A549 (cell line): ENCODE data around the gene CFLAR. TPM values are rescaled to one million over a fixed set of nuclear protein-coding genes. Genes with fewer than 3 reads are reported as not detected.
A peak's percentile ranks its signal among the peaks of the same experiment; 100 is the strongest.

Source experiments
- ATAC-seq, 2 experiments: fragments of 200-7000 bp in 1 of 2; fragments of >200 bp in 1 of 2; cut with Nextera tagmentation in 1 of 2; cut with Tn5 transposase in 1 of 2; 3 replicates each; pipeline versions ENCODE4 v1.8.0 to v1.9.1; 2018 to 2020; ENCODE audit warnings: mild to moderate bottlenecking in 1 of 2, moderate library complexity in 1 of 2
- CTCF ChIA-PET: fragments of 300-600 bp; sonication (Branson Sonifier 250); formaldehyde crosslinking; extraction: SDS; loops from one replicate; lab custom pipeline; 2021; ENCODE audit warnings: antibody characterized with exemption, inconsistent platforms; lab: Yijun Ruan, JAX
- POLR2A ChIA-PET: fragments of 350-600 bp; formaldehyde crosslinking; extraction: SDS; loops from one replicate; lab custom pipeline; 2021; ENCODE audit warnings: antibody characterized with exemption, inconsistent platforms; lab: Yijun Ruan, JAX
- DNase-seq, 2 experiments: peaks; one replicate each; pipeline versions ENCODE4 v3.0.0 to v3.0.0-alpha.2; 2011 to 2016; ENCODE audit warnings: low read depth in 1 of 2, low spot score in 1 of 2
- FAIRE-seq: peaks from 2 replicates; lab custom pipeline; 2011; peaks lifted over from hg19 to GRCh38; lab: Jason Lieb, UNC
- H3K27ac ChIP-seq, 2 experiments: fragments of >200 bp; sonication (Bioruptor Twin); formaldehyde crosslinking; 3 replicates each; pipeline ENCODE4 v1.5.1; 2016 to 2017
- H3K4me1 ChIP-seq: fragments of >200 bp; sonication (Bioruptor Twin); formaldehyde crosslinking; 3 replicates; pipeline ENCODE4 v1.6.1; 2016
- H3K4me2 ChIP-seq: fragments of >200 bp; sonication (Bioruptor Twin); formaldehyde crosslinking; 3 replicates; pipeline ENCODE4 v1.6.1; 2016
- H3K4me3 ChIP-seq: fragments of >200 bp; sonication (Bioruptor Twin); formaldehyde crosslinking; 3 replicates; pipeline ENCODE4 v1.5.1; 2016
- H3K9me3 ChIP-seq: fragments of >200 bp; sonication (Bioruptor Twin); formaldehyde crosslinking; 3 replicates; pipeline ENCODE4 v1.6.1; 2016
- CBX2 ChIP-seq: fragments of 200-600 bp; sonication (generic); IDR thresholded peaks from 2 replicates; pipeline ENCODE4 v1.6.1; 2016; ENCODE audit warnings: low read depth, mild to moderate bottlenecking, borderline replicate concordance
- CBX8 ChIP-seq: fragments of 200-600 bp; sonication (generic); IDR thresholded peaks from 2 replicates; pipeline ENCODE4 v1.6.1; 2016
- CTCF ChIP-seq: fragments of >200 bp; sonication (Bioruptor Twin); formaldehyde crosslinking; IDR thresholded peaks from 3 replicates; pipeline ENCODE4 v1.5.1; 2016
- ESRRA ChIP-seq: fragments of 150-350 bp; IDR thresholded peaks from 2 replicates; pipeline ENCODE4 v1.6.1; 2014; ENCODE audit warnings: mild to moderate bottlenecking, low read length, borderline replicate concordance
- FOSB ChIP-seq: fragments of 250-450 bp; sonication (Bioruptor Pico); IDR thresholded peaks from 2 replicates; pipeline ENCODE4 v1.5.0; 2020; ENCODE audit warnings: mild to moderate bottlenecking, moderate library complexity
- FOSL2 ChIP-seq, 2 experiments: fragments of 450-650 bp in 1 of 2; fragments of >200 bp in 1 of 2; sonication (Bioruptor Twin) in 1 of 2; formaldehyde crosslinking; IDR thresholded peaks; 2 replicates each; pipeline versions ENCODE4 v1.5.0 to v1.6.1; 2016 to 2020; ENCODE audit warnings: mild to moderate bottlenecking in 1 of 2, moderate library complexity in 1 of 2
- FOXS1 ChIP-seq: fragments of 250-450 bp; sonication (Bioruptor Pico); IDR thresholded peaks from 2 replicates; pipeline ENCODE4 v1.5.0; 2020; ENCODE audit warnings: mild to moderate bottlenecking, moderate library complexity
- HES2 ChIP-seq: fragments of >200 bp; sonication (Bioruptor Twin); formaldehyde crosslinking; IDR thresholded peaks from 2 replicates; pipeline ENCODE4 v1.6.1; 2016
- HOXA7 ChIP-seq: fragments of 250-450 bp; sonication (Bioruptor Pico); IDR thresholded peaks from 2 replicates; pipeline ENCODE4 v1.5.0; 2020; ENCODE audit warnings: mild to moderate bottlenecking, moderate library complexity
- JUN ChIP-seq, 2 experiments: fragments of >200 bp; sonication (Bioruptor Twin); formaldehyde crosslinking; IDR thresholded peaks; 2 replicates in 1 of 2; 3 replicates in 1 of 2; pipeline ENCODE4 v1.6.1; 2016 to 2017
- MAFK ChIP-seq: fragments of 450-650 bp; IDR thresholded peaks from 2 replicates; pipeline ENCODE4 v1.6.1; 2014; ENCODE audit not compliant: partially characterized antibody
- MAZ ChIP-seq: fragments of 150-350 bp; IDR thresholded peaks from 2 replicates; pipeline ENCODE4 v1.6.1; 2014; ENCODE audit warnings: antibody characterized with exemption, low read depth, low read length, borderline replicate concordance
- PBX3 ChIP-seq: IDR thresholded peaks from 2 replicates; pipeline ENCODE4 v1.6.1; 2012
- PHF8 ChIP-seq: fragments of 200-600 bp; sonication (generic); IDR thresholded peaks from 2 replicates; pipeline ENCODE4 v1.6.1; 2016; ENCODE audit warnings: low read depth, mild to moderate bottlenecking, antibody characterized with exemption, moderate library complexity, borderline replicate concordance
- POLR2AphosphoS2 ChIP-seq: conservative IDR thresholded peaks from 2 replicates; pipeline ENCODE4 v1.6.1; 2012; ENCODE audit warnings: low read length, improper control_type of control experiment, inconsistent platforms
- RCOR1 ChIP-seq: fragments of 150-350 bp; IDR thresholded peaks from 2 replicates; pipeline ENCODE4 v1.6.1; 2014; ENCODE audit warnings: antibody characterized with exemption, low read length, low read depth
- SMC3 ChIP-seq: fragments of >200 bp; sonication (Bioruptor Twin); formaldehyde crosslinking; IDR thresholded peaks from 3 replicates; pipeline ENCODE4 v1.6.1; 2018; ENCODE audit warnings: inconsistent platforms
- TFCP2L1 ChIP-seq: fragments of 250-450 bp; sonication (Bioruptor Pico); IDR thresholded peaks from 2 replicates; pipeline ENCODE4 v1.5.0; 2021; ENCODE audit warnings: mild to moderate bottlenecking
- TP53 ChIP-seq: fragments of 250-450 bp; sonication (Bioruptor Pico); IDR thresholded peaks from 2 replicates; pipeline ENCODE4 v1.5.0; 2021; ENCODE audit warnings: mild to moderate bottlenecking, moderate library complexity
- ZC3H11A ChIP-seq: fragments of 450-650 bp; IDR thresholded peaks from 2 replicates; pipeline ENCODE4 v1.6.1; 2014; ENCODE audit warnings: antibody characterized with exemption, mild to moderate bottlenecking
- ZFP36 ChIP-seq: fragments of 450-650 bp; IDR thresholded peaks from 2 replicates; pipeline ENCODE4 v1.6.1; 2014; ENCODE audit warnings: borderline replicate concordance; ENCODE audit not compliant: partially characterized antibody
- ZSCAN20 ChIP-seq: fragments of 250-450 bp; sonication (Bioruptor Pico); IDR thresholded peaks from 2 replicates; pipeline ENCODE4 v1.8.0; 2022; ENCODE audit warnings: mild to moderate bottlenecking, moderate library complexity
- WGBS: methylation state at CpG from one replicate; pipeline ENCODE4 v1.1.6; 2017; ENCODE audit errors: missing lambda C conversion rate; 5-methylcytosine and 5-hydroxymethylcytosine counted together
- polyA plus RNA-seq, 4 experiments: library from polyadenylated mRNA; depleted of rRNA in 3 of 4; stranded (reverse); fragments of >200 nt; fragmentation: RNase III in 1 of 4; extraction: RNeasy Plus Mini Kit Qiagen cat#74134 plus additional on column Dnase treatment in 1 of 4; gene quantifications; 2 replicates in 3 of 4; 3 replicates in 1 of 4; pipeline ENCODE4 v1.2.3, GENCODE V29; 2011 to 2017
- TF ChIP-seq, protein P1 (sequence below): fragments of 250-450 bp; sonication (Bioruptor Pico); IDR thresholded peaks from 2 replicates; pipeline ENCODE4 v1.5.0; 2021; ENCODE audit warnings: mild to moderate bottlenecking, moderate library complexity, borderline replicate concordance
- TF ChIP-seq, protein P2 (sequence below): fragments of 450-650 bp; IDR thresholded peaks from 2 replicates; pipeline ENCODE4 v1.6.1; 2014; ENCODE audit warnings: antibody characterized with exemption

The CFLAR gene
- polyA plus RNA-seq, 2 of the 4 experiments (the other 2 are of a cell fraction), result 56.5 to 89.4 TPM

DNA sequence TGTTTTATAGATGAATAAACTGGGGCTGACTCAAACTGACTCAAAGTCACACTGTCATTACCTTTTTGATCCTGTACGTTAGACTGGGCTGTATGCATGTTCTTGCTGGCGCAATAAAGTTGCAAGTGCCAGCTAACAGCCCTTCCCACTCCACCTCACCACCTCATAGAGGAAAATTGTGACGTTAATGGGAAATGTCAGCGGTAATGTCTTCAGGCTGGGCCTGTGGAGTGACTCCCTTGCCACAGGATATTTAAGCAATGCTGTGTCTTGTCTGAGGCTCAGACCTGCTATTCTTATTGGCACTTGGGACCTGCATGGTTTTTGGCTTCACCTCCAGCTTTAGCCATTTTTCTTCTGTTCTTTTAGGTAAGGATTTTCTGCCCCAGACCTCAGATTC lies 41.7 kb downstream of the CFLAR start:
- H3K4me2 ChIP-seq, result peak overlapping the region; percentile 42
- ChIA-PET POLR2A (interaction anchor here (0.6 to 1.5 kb wide), 6 partner anchors 12 to 269 kb away, joined by 3 to 23 read pairs (median 3); partner anchors contain the start of genes CFLAR, NIF3L1, ORC2 and PPIL3), CTCF (interaction anchor here (0.7 to 4.6 kb wide), 38 partner anchors 9 to 410 kb away, joined by 3 to 108 read pairs (median 5); partner anchors contain the start of genes CFLAR and NDUFB3)
- no peak for FAIRE-seq
- peaks cover 23% of the 10 kb centered on the region for H3K4me1 ChIP-seq
- TF ChIP-seq ESRRA (no peak), HES2 (no peak), TP53 (CRISPR knock-in tag) (no peak), PBX3 (no peak), FOSB (CRISPR knock-in tag) (no peak), ZFP36 (no peak), CTCF (no peak), TFCP2L1 (CRISPR knock-in tag) (no peak), MAZ (no peak), ZC3H11A (no peak), SMC3 (no peak)
- TF ChIP-seq, all 56 proteins: peak for 0
- no peak for DNase-seq
- H3K9me3 ChIP-seq, result no peaks in the 10 kb centered on the region
- H3K27ac ChIP-seq, result peak overlapping the region; percentile 77 to 85
- 68% methylated on average over 4 of the region's 4 CpGs for WGBS
- H3K4me3 ChIP-seq, result no peak overlapping the region
- peak; percentile 16 to 19; a peak in 4 of 6 replicates for ATAC-seq

DNA sequence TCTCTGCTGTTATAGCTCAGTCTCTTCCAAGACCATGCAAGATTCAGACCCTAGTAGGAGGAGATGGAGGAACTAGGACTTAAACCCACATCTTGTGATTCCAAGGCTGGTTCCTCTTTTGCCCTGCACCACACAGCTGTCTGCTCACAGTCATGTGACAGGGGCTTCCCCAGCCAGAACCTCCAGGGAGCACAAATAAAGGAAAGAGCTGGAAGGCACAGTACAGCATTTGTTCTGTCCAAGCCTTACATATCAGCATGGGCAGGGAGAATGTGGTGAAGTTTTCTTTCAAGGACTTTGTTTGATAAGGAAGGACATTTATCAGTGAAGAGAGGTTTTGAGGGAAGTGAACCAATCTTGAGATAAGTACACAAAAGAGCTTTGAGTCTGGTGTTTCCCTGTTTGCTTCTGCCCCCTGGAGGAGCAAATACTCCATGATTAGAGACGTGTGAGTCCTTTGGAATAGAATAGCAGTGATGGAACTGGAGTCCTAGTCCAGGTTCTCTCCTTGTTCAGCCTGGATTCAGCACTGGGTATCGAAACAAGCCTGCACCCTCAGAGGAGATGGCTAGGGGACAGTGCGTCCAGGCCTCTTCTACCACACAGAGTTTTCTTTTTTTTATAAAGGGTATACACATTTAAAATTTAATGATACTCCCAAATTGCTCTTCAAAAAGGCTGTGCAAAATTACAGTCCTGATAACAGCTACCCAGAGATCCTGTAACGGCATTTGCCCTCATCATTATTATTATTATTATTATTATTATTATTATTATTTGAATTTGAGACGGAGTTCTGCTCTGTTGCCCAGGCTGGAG lies 42.4 kb downstream of the CFLAR start:
- DNase-seq, result peak; percentile 75 to 84
- FAIRE-seq, result no peak
- ChIA-PET CTCF (interaction anchor here (0.6 to 4.6 kb wide), 39 partner anchors 10 to 449 kb away, joined by 3 to 108 read pairs (median 5); partner anchors contain the start of genes CFLAR and NDUFB3), POLR2A (interaction anchor here (0.6 to 1.5 kb wide), 6 partner anchors 13 to 269 kb away, joined by 3 to 23 read pairs (median 3); partner anchors contain the start of genes CFLAR, NIF3L1, ORC2 and PPIL3)
- Histone ChIP-seq H3K4me1 (peaks cover 16% of the 10 kb centered on the region), H3K9me3 (no peaks in the 10 kb centered on the region), H3K27ac (peak overlapping the region; percentile 77 to 85), H3K4me3 (no peak overlapping the region), H3K4me2 (peak overlapping the region; percentile 42)
- peak; percentile 94 to 96 for ATAC-seq
- 35% methylated on average over 5 of the region's 5 CpGs for WGBS
- TF ChIP-seq FOXS1 (CRISPR knock-in tag) (no peak), RCOR1 (no peak), PHF8 (no peak), ZSCAN20 (no peak), FOSL2 (IDR thresholded peaks at IDR 0.05) (no peak), FOSL2 (CRISPR knock-in tag; IDR thresholded peaks at IDR 0.05) (no peak), JUN (IDR thresholded peaks at IDR 0.05) (no peak), FOSB (CRISPR knock-in tag) (no peak), PBX3 (no peak), CBX8 (no peak), MAFK (no peak), POLR2AphosphoS2 (no peak), TP53 (CRISPR knock-in tag) (no peak), CTCF (peak; percentile 85), CBX2 (no peak), HOXA7 (CRISPR knock-in tag) (no peak)
- TF ChIP-seq, protein P1, sequence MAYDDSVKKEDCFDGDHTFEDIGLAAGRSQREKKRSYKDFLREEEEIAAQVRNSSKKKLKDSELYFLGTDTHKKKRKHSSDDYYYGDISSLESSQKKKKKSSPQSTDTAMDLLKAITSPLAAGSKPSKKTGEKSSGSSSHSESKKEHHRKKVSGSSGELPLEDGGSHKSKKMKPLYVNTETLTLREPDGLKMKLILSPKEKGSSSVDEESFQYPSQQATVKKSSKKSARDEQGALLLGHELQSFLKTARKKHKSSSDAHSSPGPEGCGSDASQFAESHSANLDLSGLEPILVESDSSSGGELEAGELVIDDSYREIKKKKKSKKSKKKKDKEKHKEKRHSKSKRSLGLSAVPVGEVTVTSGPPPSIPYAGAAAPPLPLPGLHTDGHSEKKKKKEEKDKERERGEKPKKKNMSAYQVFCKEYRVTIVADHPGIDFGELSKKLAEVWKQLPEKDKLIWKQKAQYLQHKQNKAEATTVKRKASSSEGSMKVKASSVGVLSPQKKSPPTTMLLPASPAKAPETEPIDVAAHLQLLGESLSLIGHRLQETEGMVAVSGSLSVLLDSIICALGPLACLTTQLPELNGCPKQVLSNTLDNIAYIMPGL (CRISPR knock-in tag), result no peak
- TF ChIP-seq, protein P2, sequence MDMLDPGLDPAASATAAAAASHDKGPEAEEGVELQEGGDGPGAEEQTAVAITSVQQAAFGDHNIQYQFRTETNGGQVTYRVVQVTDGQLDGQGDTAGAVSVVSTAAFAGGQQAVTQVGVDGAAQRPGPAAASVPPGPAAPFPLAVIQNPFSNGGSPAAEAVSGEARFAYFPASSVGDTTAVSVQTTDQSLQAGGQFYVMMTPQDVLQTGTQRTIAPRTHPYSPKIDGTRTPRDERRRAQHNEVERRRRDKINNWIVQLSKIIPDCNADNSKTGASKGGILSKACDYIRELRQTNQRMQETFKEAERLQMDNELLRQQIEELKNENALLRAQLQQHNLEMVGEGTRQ, result peak; percentile 76
